Measurements from ENCODE around the gene BCL2L1.

Gene BCL2L1

GRCh38 chr20:31644701-31645100 lies 78.0 kb downstream of the BCL2L1 start:
- no peak overlapping the region for H3K4me3 ChIP-seq (ENCODE audit: low read depth, low read length)
- no peaks in the 10 kb centered on the region for H3K27me3 ChIP-seq (replicated peaks)
- no peak for TF ChIP-seq CTCF (IDR thresholded peaks at IDR 0.05; ENCODE audit: low read depth, low read length, missing control alignments)
- in situ Hi-C loops (cut with HindIII; ENCODE audit: low pct_ligation_motif_present, low sequenced_read_pairs): no loop called here
- no peaks in the 10 kb centered on the region for H3K36me3 ChIP-seq (replicated peaks)
- no peak overlapping the region for H3K27ac ChIP-seq
- DNase-seq: no peak

- H3K36me3 ChIP-seq (replicated peaks): no peaks in the 10 kb centered on the region
- in situ Hi-C loops (cut with HindIII; ENCODE audit: low pct_ligation_motif_present, low sequenced_read_pairs): no loop called here
- H3K4me3 ChIP-seq (ENCODE audit: low read depth, low read length): no peak overlapping the region
- TF ChIP-seq CTCF (IDR thresholded peaks at IDR 0.05; ENCODE audit: low read depth, low read length, missing control alignments): no peak
- H3K27me3 ChIP-seq (replicated peaks): no peaks in the 10 kb centered on the region
- DNase-seq: no peak
- H3K27ac ChIP-seq: no peak overlapping the region
Measured at GRCh38 chr20:31643522-31643921, 79.1 kb downstream of the BCL2L1 start.

GRCh38 chr20:31642837-31643236 lies 79.8 kb downstream of the BCL2L1 start:
- in situ Hi-C loops (cut with HindIII; ENCODE audit: low pct_ligation_motif_present, low sequenced_read_pairs): no loop called here
- TF ChIP-seq CTCF (IDR thresholded peaks at IDR 0.05; ENCODE audit: low read depth, low read length, missing control alignments): no peak
- no peak for DNase-seq
- Histone ChIP-seq H3K4me3 (ENCODE audit: low read depth, low read length) (no peak overlapping the region), H3K27me3 (replicated peaks) (peaks cover under 1% of the 10 kb centered on the region), H3K36me3 (replicated peaks) (no peaks in the 10 kb centered on the region), H3K27ac (no peak overlapping the region)

GRCh38 chr20:31641391-31641790 lies 81.3 kb downstream of the BCL2L1 start:
- no peak for DNase-seq
- Histone ChIP-seq H3K36me3 (replicated peaks) (no peaks in the 10 kb centered on the region), H3K27ac (no peak overlapping the region), H3K4me3 (ENCODE audit: low read depth, low read length) (no peak overlapping the region), H3K27me3 (replicated peaks) (peaks cover 5% of the 10 kb centered on the region)
- no peak for TF ChIP-seq CTCF (IDR thresholded peaks at IDR 0.05; ENCODE audit: low read depth, low read length, missing control alignments)
- in situ Hi-C loops (cut with HindIII; ENCODE audit: low pct_ligation_motif_present, low sequenced_read_pairs): no loop called here

GRCh38 chr20:31640259-31640658 lies 82.4 kb downstream of the BCL2L1 start:
- Histone ChIP-seq H3K4me3 (ENCODE audit: low read depth, low read length) (no peak overlapping the region), H3K36me3 (replicated peaks) (no peaks in the 10 kb centered on the region), H3K27ac (no peak overlapping the region), H3K27me3 (replicated peaks) (peaks cover 5% of the 10 kb centered on the region)
- no peak for TF ChIP-seq CTCF (IDR thresholded peaks at IDR 0.05; ENCODE audit: low read depth, low read length, missing control alignments)
- in situ Hi-C loops (cut with HindIII; ENCODE audit: low pct_ligation_motif_present, low sequenced_read_pairs): no loop called here
- no peak for DNase-seq

- in situ Hi-C loops (cut with HindIII; ENCODE audit: low pct_ligation_motif_present, low sequenced_read_pairs): no loop called here
- TF ChIP-seq CTCF (IDR thresholded peaks at IDR 0.05; ENCODE audit: low read depth, low read length, missing control alignments): no peak
Measured at GRCh38 chr20:31638816-31639215, 83.9 kb downstream of the BCL2L1 start.

More at GRCh38 chr20:31638816-31639215, 83.9 kb downstream of the BCL2L1 start:
- no peak overlapping the region for H3K27ac ChIP-seq
- H3K4me3 ChIP-seq (ENCODE audit: low read depth, low read length): no peak overlapping the region
- peaks cover 5% of the 10 kb centered on the region for H3K27me3 ChIP-seq (replicated peaks)
- DNase-seq: no peak
- no peaks in the 10 kb centered on the region for H3K36me3 ChIP-seq (replicated peaks)

Data from brain microvascular endothelial cell (primary cell).